Testis (tissue), 2 donors: ENCODE data around the gene SMG9.

Experiments used
- POLR2A ChIP-seq: fragments of 450-650 bp; IDR thresholded peaks from one replicate; pipeline ENCODE4 v1.6.1; 2017; ENCODE audit warnings: antibody characterized with exemption, mild to moderate bottlenecking, moderate library complexity
- TF ChIP-seq, protein P1 (sequence below), 3 experiments: fragments of 450-650 bp in 2 of 3; fragments of 200-600 bp in 1 of 3; sonication (generic) in 1 of 3; IDR thresholded peaks; one replicate each; pipeline ENCODE4 v1.5.1; 2016 to 2019; ENCODE audit warnings: antibody characterized with exemption in 3 of 3, mild to moderate bottlenecking in 2 of 3, moderate library complexity in 1 of 3

DNA sequence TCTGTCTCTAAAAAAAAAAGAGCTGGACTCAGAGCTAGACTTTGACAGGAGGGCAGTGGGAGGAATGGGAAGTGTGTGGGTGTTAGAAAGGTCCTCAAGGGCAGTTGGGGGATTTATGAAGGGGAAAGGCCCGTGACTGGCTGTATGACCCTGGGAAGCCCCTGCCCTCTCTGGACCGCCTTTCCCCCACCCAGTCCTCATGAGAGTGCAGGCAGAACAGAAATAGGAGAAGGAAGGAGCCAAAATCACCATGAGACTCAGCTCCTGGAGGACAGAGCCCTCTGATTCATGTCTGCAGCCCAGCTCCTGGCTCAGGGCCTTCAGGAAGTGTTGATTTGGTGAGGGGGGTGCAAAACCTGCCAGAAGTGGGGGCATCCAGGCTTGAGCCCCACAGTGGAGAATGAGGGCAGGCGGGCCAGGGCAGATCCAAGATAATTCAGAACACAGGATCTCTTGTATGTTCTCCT is 8.7 kb upstream of the SMG9 start:
- TF ChIP-seq, protein P1, sequence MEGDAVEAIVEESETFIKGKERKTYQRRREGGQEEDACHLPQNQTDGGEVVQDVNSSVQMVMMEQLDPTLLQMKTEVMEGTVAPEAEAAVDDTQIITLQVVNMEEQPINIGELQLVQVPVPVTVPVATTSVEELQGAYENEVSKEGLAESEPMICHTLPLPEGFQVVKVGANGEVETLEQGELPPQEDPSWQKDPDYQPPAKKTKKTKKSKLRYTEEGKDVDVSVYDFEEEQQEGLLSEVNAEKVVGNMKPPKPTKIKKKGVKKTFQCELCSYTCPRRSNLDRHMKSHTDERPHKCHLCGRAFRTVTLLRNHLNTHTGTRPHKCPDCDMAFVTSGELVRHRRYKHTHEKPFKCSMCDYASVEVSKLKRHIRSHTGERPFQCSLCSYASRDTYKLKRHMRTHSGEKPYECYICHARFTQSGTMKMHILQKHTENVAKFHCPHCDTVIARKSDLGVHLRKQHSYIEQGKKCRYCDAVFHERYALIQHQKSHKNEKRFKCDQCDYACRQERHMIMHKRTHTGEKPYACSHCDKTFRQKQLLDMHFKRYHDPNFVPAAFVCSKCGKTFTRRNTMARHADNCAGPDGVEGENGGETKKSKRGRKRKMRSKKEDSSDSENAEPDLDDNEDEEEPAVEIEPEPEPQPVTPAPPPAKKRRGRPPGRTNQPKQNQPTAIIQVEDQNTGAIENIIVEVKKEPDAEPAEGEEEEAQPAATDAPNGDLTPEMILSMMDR (IDR thresholded peaks at IDR 0.05), result no peak
- TF ChIP-seq POLR2A, result no peak
